ENCODE data around the gene ARID3A. TPM values are rescaled to one million over a fixed set of nuclear protein-coding genes. Genes with fewer than 3 reads are reported as not detected.
A peak's percentile ranks its signal among the peaks of the same experiment; 100 is the strongest.

ARID3A gene
- total RNA-seq, 1 experiment from 2014 or later = 2.3 TPM

GRCh38 chr19:988081-988480 is 62.2 kb downstream of the ARID3A start:
- no peak for DNase-seq (ENCODE audit: low spot score)

- no peak for DNase-seq (ENCODE audit: low spot score)
Observed at GRCh38 chr19:988510-988909, 62.7 kb downstream of the ARID3A start.

- DNase-seq (ENCODE audit: low spot score) = no peak
Observed at GRCh38 chr19:989381-990081, 63.7 kb downstream of the ARID3A start.

GRCh38 chr19:990119-990571 is 64.3 kb downstream of the ARID3A start:
- no peak for DNase-seq (ENCODE audit: low spot score)

GRCh38 chr19:990746-991145 is 64.9 kb downstream of the ARID3A start:
- no peak for DNase-seq (ENCODE audit: low spot score)

- no peak for DNase-seq (ENCODE audit: low spot score)
Observed at GRCh38 chr19:991174-991931, 65.5 kb downstream of the ARID3A start.

- DNase-seq (ENCODE audit: low spot score) = no peak
Observed at GRCh38 chr19:991932-992669, 66.3 kb downstream of the ARID3A start.

- DNase-seq (ENCODE audit: low spot score) = no peak
Observed at GRCh38 chr19:992670-993055, 66.8 kb downstream of the ARID3A start.

- DNase-seq (ENCODE audit: low spot score) = no peak
Observed at GRCh38 chr19:993361-993830, 67.6 kb downstream of the ARID3A start.

GRCh38 chr19:993831-994393 is 68.1 kb downstream of the ARID3A start:
- DNase-seq (ENCODE audit: low spot score) = no peak

GRCh38 chr19:994516-994915 is 68.7 kb downstream of the ARID3A start:
- no peak for DNase-seq (ENCODE audit: low spot score)

- no peak for DNase-seq (ENCODE audit: low spot score)
Observed at GRCh38 chr19:995051-995827, 69.4 kb downstream of the ARID3A start.

- DNase-seq (ENCODE audit: low spot score) = peak; percentile 58
Observed at GRCh38 chr19:996051-996838, 70.4 kb downstream of the ARID3A start.

GRCh38 chr19:998064-998463 is 72.2 kb downstream of the ARID3A start:
- no peak for DNase-seq (ENCODE audit: low spot score)

- DNase-seq (ENCODE audit: low spot score) = no peak
Observed at GRCh38 chr19:999379-999719, 73.5 kb downstream of the ARID3A start.

- peak; percentile 53 for DNase-seq (ENCODE audit: low spot score)
Observed at GRCh38 chr19:1000095-1000494, 74.3 kb downstream of the ARID3A start, which contains the start of gene GRIN3B. TSS of gene GRIN3B (plus strand) at chr19:1000419. CDS start at chr19:1000438, 19 bp downstream.

GRCh38 chr19:1000591-1001537 is 75.0 kb downstream of the ARID3A start:
- no peak for DNase-seq (ENCODE audit: low spot score)

GRCh38 chr19:1001538-1002166 is 75.8 kb downstream of the ARID3A start:
- no peak for DNase-seq (ENCODE audit: low spot score)

- no peak for DNase-seq (ENCODE audit: low spot score)
Observed at GRCh38 chr19:1002600-1002999, 76.8 kb downstream of the ARID3A start.
